ENCODE data around the gene MYO1A.
"Not testable (repeated sequence)": the region's sequence is repeated elsewhere in the genome, so short reads cannot be mapped to it uniquely, and the experiment has no call there.

MYO1A gene

DNA sequence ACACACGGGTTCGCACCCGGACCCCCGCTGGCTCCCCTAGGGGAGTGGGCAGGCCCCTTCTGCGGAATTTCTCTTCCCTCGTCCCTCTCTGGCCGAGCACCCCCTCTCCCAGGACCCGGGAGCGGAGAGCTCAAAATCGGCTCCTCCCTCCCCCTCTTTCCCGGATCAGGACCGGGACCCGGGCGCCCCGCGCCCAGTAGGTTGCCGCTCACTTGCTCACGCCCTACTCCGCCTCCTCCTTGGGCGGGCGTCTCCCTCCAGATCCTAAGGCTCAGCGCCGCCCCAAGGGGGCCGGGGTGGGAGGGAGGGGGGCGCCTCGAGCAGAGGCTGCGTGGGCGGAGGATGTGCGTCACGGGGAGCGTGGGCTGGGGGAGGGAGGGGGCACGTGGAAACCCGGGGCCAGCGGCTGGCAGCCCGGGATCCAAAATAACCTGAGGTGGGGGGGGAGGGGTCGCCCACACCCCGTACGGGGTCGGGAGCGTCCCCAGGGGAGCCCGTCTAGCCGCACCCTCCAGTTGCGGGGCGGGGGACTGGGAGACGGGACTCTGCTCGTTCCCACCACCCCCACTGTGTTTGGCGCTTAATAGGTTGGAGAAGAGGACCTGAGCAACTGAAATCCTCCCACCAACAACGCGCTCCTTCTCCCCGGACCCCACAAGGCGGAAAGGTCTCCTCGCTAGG is 37.2 kb upstream of the MYO1A start:
- no peak for DNase-seq

DNA sequence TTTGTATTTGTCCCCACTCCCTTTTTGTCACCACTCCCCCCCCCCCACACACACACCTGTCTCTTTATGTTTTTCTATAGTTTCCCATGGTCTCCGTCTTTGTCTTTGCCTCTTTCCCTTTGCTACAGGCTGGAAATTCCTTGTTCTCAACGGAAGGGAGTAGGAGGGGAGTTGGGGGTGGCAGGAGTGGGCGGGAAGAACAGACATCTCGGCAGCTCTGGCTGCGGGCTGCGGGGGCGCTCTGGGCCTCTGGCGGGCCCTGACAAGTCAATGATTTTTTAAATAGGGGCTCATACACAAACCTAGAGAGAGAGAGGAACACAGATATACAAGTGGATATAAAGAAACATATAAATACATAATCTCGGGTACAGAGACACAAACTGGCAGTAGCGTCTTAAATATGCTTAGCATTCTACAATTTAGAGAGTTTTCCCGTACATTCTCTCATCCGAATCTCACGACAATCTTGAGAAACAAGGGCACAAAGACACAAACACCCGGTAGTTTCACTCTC is 36.6 kb upstream of the MYO1A start:
- no peak for DNase-seq

DNA sequence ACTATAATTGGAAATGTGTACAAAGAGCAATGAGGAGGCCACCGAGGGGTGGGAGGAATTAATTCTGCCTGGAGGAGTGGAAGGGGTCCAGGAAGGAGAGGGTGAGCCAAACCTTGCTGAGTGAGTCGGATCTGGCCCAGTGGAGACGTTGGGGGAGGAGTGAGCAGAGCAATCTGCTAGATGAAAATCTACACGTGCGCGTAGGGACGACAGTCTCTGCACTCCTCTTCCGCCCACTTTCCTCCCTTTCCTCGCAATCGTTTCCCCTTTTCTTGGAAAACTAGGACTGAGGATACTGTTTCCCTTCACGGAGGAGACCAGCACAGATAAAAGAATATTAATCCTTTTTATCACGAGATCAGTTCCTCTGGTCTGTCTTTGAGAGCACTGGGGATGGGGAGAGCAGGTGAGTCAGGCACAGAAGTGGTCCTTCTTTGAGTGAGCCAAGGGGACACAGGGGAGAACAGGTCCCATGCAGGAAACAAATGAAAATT is 36.1 kb upstream of the MYO1A start:
- DNase-seq = no peak

DNA sequence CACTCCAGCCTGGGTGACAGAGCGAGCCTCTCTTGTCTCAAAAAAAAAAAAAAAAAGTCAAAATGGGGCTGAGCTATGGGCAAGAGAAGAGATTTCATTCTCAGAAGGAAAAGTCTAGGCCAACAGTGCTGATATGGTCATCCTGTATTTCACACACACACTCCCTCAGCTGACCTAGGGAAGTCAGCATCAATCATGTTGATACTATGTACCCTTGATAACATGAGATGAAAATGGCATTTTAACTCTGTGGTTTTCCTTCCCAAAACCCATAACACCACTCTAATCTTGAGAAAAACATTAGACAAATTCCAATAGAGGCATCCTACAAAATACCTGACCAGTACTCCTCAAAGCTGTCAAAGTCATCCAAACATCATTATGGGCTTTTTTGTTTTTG is 30.9 kb upstream of the MYO1A start:
- no peak for DNase-seq

DNA sequence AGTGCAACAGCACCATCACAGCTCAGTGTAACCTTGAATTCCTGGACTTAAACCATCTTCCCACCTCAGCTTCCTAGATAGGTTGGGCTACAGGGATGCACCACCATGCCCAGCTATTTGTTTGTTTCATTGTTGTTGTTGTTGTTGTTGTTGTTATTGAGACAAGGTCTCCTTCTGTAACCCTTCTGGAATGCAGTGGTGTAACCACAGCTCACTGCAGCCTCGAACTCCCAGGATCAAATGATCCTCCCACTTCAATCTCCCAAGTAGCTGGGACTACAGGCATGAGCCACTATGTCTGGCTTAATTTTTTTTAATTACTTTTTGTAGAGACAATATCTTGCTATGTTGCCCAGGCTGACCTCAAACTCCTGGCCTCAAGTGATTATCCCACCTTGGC is 29.9 kb upstream of the MYO1A start:
- no peak for DNase-seq

DNA sequence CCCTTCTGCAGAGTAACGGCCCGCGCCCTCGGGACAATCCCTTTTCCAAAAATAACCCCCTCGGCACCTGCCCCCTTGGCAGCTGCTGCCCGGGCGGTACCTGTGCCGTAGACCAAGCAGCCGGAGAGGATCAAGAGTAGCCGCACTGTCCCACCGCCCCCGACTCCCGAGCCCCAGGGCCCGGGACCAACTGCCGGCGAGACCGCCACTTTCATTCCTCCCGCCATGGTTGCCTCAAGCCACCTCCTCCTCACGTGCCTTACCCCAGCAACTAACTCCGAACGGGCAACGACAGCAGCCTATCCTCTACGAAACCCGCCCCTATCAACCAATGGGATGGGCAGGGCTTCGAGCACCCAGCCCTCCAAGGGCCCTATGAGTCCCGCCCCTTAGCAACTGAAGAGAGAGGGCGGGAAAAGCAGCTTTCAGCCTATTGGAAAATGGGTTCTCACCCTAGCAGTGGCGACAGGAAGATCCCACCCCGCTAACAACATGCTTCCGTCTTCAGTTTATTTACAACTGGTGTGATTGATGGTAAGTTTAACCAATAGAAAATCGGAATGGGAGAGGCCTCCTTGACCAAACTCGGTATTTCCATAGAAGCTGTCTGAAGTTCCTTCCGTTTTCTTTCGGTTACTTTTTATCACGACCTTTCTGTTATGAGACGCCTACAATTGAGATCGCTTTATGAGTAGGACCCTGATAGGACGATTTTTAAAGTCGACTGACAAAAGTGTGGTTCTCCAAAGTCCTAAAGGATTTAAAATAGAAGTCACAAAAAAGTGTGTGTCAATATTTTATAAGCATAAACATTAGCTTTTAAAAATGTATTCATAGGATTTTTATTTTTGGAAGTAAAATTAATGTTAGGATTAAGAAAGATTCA is 28.8 kb upstream of the MYO1A start, which contains the start of gene NEMP1:
Gene NEMP1, minus strand, starts transcription at position 273 of the 886 bp plus-strand sequence. Its CDS starts 46 bp downstream, at position 227.
- DNase-seq = peak; percentile 100

DNA sequence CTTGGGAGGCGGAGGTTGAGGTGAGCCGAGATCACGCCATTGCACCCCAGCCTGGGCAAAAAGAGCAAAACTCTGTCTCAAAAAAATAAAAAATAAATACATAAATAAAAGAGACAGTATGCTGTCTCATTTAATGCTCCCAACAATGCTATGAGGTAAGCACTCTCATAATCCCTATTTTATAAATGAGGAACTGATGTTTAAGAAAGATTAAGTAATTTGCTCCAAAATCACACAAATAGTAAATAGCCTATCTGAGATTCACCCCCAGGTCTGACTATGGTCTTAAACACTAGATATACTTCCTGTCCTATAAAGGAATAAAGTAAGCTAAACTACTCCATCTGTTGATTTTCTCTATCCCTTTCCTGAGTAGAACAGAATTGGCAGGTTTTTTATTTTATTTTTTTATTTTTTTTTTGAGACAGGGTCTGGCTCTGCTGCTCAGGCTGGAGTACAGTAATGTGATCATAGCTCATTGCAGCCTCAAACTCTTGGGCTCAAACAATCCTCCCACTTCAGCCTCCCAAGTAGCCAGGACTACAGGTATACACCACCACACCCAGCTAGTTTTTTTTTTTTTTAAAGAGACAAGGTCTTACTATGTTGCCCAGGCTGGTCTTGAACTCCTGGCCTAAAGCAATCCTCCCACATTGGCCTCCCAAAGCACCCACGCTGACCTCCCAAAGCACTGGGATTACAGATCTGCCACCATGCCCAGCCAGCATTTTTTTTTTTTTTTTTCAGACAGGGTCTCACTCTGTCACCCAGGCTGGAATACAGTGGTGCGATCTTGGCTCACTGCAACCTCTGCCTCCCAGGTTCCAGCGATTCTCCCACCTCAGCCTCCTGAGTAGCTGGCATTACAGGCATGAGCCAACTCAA is 23.9 kb upstream of the MYO1A start:
- DNase-seq = not testable (repeated sequence)

DNA sequence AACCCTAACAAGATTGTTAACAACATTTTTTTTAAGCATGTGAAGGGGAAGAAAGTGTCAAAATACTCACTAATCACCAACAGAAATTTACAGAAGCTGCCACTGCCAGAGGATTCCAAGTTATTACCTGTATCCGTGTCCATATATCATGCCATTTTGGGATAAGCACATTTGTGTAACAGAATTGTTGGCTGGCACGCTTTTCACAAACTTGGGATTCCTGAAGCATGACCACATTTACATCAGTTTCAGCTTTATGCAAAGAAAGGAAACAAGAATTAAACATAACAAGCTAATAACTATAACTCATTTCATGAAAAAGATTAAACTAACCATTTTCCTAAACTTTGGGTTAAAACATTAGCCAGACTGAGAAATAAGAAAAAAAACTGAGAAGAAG is 22.7 kb upstream of the MYO1A start:
- no peak for DNase-seq

DNA sequence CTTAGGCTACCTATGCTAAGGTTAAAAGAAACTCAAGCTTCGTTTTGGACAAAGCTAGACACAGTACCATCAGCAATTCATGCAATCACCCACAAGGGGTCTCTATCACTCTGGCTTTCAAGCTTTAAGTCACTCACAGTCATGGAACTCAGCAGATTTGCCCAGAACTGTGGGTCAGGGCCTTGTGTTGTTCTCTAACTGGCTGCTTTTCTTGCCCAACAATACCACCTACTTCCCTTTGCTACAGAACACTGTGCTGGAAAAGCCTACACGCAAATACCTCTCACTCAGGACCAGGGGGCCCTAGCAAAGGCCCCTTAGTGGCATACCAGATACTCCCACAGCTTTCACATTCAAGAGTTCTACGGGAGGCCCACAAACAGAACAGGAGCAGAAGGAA is 19.6 kb upstream of the MYO1A start:
- peak; percentile 45 for DNase-seq

DNA sequence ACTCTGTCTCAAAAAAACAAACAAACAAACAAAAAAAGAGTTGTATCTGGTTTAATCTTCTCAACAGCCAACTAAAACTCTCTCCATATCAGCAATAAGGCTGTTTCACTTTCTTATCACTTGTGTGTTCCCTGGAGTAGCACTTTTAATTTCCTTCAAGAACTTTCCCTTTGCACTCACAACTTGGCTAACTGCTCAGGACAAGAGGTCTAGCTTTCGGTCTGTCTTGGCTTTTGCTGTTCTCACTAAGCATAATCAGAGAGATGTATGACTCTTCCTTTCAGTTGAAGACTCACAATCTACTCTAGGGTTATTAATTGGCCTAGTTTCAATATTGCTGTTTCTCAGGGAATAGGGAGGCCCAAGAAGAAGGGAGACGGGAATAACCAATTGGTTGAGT is 16.3 kb upstream of the MYO1A start:
- DNase-seq = no peak

DNA sequence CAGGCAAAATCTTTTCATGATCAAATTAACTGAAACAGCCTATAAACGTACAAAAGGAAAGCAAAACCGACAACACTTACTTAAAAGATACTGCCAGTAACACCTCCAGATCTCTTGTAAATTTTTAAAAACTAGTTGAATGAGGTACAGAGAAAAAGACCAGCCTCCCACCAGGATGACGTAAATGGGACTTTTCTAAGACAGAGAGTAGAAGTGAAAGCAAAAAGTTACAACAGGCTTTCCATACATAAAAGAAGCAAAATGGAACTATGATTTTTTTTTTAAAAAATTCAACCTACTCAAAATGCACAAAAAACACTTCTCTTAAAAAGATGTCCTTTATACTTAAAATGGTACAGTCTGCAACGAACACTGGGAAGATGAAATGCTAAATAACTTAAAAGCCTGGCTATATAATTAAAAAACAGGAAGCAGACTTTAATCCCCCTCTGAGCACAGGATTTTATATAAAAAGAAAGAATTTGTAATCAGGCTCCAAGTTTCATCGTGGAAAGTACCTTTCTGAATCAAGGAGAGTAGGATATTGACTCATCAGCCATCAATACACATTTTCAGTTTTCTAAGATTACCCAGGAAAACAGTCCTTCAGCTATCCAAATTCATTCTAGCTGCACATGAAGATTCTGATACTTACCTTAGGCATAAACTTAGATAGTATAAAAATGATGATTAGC is 14.2 kb upstream of the MYO1A start:
- no peak for DNase-seq

DNA sequence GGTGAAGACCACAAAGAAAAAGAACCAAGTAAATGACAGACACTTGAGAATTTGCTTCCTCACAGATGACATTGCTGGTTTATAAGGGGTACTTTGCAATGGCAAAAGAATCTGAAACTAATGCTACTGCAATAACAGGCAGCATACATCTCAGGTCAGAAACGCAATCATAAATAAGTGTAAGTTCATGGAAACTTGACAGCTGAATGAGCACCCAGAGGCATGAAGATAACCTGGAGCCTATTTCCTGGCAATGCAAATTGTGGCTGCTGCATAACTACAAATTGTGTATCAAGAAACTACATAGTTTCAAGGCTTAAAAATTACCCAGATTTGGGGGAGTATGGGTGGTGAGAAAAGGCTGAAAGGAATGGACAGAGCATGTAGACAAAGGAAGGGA is 8.5 kb upstream of the MYO1A start:
- DNase-seq = no peak

DNA sequence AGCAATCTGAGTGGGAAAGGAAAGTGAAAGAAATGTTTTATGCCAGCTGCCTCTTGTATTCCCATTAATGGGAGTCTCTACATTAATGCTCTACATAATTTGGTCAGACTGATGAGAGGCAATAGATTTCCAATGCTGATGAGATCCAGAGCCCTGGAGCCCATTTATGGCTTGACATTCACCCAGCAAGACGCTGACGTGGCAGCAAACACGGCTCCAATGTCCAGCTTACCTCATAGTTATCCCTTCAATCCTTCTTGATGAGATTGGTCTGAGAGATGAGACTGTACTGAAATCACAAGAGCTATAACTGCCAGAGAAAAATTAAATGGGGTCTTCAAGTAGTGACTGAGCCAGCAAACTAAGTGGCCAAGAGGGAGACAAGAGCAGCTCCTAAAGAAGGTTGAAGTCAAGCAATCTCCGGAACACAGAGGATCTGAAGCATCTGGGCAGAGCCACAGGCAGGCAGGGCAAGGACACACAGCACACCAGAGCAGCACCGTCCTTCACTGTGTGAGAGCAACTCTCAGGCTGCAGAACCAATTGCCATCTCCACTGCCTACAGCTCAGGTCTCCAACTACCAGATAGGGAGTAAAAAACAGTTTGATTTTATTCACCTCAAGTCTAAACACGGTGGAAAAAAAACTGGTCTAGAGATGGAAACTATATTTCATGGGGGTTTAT is 7.3 kb upstream of the MYO1A start:
- no peak for DNase-seq

DNA sequence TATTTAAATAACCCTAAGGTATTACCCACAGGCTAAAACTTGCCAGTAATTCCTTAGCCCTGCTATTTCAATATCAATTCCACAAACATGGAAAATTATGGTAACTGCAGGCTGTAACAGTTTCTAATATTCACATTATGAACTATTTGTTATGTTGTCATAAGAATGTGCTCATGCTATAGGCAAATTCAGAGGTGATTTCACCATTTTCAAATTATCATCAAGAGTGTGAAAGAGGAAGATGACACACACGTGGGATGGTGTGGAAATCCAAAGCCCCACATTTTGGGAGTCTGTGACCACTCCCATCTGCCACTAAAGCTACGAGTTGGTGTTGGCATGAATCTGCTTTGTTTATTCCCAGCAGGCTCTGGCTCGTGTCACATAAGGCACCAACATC is 5.9 kb upstream of the MYO1A start:
- no peak for DNase-seq

DNA sequence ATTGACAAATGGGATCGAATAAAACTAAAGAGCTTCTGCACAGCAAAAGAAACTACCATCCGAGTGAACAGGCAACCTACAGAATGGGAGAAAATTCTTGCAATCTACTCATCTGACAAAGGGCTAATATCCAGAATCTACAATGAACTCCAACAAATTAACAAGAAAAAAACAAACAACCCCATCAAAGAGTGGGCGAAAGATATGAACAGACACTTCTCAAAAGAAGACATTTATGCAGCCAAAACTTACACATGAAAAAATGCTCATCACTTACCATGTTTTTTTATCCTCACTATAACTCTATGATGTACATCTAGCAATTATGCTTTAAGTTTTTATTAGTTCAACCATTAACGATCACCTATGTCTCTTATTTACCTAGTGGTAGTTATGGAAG is 4.0 kb upstream of the MYO1A start:
- not testable (repeated sequence) for DNase-seq

DNA sequence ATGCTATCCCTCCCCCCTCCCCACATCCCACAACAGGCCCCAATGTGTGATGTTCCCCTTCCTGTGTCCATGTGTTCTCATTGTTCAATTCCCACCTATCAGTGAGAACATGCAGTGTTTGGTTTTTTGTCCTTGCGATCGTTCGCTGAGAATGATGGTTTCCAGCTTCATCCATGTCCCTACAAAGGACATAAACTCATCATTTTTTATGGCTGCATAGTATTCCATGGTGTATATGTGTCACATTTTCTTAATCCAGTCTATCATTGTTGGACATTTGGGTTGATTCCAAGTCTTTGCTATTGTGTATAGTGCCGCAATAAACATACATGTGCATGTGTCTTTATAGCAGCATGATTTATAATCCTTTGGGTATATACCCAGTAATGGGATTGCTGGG is 3.2 kb upstream of the MYO1A start:
- not testable (repeated sequence) for DNase-seq

DNA sequence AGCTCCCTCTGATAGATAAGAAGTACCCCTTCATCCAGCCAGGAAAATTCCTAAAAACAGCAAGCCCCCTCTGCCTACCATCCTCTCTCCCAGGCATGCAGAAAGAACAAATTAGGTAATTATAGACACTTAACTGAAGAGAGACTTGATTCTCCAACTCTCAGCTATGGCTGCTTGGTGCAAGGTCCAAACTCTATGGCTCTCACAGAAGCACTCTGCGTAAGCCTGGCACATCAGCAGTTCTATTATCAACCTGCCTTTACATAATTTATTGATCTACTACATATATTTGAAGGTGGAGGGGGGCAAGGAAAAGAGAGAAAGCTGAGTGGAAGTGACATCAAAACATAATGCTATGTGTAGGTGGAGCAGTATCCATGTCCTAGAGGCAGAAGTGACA is 1.1 kb upstream of the MYO1A start:
- DNase-seq = no peak

DNA sequence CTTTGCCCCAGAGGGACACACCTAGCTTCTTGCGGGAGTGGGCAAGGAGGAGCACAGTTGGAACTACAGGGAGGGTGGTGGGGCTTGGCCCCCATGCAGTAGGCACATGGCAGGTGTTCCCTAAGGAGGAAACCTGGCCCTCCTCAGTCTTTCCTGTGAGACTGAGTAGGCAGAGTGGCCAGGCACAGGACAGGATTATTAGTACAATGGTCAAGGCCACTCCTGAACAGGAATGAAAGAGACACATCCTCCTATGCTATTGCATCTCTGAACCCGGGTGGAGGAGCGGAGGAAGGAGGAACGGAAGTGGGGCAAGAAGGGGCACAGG is 846 bp downstream of the MYO1A start:
- no peak for DNase-seq

DNA sequence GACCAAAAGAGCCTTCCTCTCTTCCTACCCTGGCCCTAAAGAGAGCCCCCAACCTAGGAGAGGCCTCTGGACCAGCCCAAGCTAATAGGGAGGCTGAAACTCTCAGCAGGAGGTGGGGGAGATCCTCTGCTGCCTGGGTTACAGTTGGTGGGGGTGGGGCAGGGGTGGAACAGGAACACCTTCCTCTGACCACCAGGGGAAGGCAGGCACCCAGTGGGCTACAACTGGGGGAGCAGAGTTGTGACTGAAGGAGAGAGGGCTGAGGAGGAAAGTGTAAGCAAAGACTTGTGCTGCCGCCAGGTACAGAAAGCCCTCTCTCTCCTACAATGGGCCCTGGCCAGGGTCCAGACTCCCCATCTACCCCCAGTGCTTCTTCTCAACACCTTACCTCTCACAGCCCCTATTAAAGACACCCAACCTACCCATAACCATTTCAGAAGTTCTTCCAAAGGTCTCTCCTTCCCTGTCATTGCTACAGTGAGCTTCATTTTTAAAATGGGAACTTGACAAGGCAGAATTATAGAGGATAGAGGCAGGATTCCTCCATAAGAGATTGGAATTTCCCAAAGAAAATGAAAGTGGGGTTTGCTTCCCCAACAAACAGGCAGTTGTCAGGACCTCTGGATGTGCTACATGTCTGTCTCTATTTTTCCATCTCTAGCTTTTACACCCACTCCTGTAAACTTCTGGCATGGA is 1.4 kb downstream of the MYO1A start:
- DNase-seq = no peak

DNA sequence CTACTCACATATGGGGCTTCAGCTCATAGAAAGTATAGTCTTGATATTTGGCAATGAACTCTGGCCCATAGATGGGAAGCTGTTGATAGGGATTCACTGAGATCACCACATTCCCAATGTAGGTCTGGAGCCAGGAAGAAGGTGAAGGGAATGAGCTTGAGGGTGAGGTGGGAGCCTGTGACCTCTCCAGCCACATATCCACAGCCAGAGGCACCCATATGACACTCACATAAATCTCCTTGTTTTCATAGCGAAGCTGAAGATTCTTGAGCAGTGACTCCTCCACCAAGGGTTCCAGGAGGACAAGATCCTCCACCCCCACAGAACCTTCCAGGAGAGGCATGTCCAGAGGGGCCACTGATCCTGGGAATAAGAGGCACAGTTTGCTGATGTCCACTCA is 1.9 kb downstream of the MYO1A start:
- DNase-seq = no peak
